Measurements from ENCODE around the gene PCCA.

PCCA gene

GRCh38 chr13:100436099-100436498 lies 347.2 kb downstream of the PCCA start:
- no peak for DNase-seq

GRCh38 chr13:100438059-100438788 lies 349.3 kb downstream of the PCCA start:
- DNase-seq = no peak

DNA sequence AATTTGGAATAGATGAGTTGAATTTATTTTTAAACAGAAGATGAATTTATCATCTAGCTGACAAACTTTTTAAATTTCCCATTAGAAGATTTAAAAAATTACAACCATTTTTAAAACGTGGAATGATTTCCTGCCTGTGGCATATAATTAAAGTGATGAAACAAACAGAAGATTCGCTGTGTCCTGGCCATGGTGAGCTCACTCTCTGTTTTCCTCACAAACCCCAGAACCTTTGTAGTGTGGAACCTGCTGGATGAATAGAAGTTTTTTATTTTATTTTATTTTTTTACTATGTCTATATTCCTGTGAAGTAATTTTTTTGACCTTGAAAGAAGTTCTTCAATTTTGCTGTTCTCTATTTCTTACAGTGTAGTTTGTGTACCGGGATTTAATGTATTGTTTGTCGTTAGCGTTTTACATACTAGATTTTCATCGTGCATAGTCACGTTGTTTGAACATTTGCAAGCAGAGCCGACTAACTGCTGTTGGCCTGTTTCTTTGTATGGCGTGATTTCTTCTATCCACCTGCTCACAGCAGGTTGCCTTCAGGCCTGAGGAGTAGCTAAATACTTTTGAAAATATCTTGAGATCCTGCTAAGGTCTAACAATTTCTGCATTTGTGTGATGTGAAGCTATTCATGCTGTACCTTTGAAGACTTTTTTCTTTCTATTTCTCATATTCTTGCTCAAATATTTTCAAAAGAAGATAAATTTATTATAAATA lies 350.5 kb downstream of the PCCA start:
- DNase-seq = no peak

DNA sequence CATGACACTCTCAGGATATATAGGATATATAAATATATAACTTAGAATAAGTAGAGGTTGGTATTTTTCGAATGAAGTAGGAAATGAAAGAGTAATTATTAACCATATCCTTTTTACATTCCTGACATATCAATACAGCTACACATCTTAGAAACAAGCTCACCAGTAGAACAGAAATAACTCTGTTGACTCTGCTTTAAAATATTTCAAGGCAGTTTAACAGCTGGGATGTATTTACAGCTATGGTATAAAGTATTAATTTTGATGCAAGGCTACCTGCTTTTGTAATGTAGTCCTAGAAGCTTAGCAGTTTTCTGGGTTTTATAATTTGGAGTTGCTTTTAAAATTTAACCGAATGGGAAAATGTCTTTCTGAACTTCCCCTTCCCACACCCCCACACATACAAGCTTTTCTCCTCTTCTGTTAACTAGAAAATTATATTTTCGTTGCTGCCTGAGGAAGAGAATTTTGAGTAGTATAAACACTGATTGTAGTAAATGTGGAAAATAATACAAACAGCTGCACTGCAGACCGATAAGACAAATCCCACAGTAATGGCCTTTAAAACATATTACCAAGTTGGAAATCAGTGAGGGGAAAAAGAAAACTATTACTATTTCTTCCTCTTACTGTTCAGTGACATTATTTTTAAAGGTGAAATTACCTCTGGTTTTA lies 352.0 kb downstream of the PCCA start:
- DNase-seq = no peak

DNA sequence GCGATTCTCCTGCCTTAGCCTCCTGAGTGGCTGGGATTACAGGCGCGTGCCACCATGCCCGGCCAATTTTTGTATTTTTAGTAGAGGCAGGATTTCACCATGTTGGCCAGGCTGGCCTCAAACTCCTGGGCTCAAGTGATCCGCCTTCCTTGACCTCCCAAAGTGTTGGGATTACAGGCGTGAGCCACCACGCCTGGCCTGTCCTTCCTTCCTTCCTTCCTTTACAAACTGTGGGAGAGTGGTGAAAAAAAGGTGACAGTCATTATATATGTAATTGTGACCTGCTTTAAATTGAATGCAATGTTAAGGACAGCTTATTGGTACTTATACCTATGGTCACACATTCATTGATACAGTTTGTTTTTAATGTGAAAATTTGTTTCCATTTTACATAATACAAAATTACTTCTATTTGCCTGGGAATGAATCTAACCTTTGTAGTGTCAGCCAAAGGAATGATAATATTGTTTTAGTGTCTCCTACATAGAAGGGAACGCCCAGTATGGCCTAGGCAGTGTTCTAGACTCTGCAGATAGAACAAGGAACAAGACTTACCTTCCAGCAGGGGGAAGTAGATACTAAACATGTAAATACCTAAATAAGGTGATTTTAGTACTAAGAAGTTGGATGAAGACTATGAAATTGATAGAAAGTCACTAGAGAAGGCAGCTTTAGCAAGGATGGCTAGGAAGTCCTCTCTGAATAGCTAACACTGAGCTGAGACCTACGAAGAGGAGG lies 353.4 kb downstream of the PCCA start:
- no peak for DNase-seq

GRCh38 chr13:100443278-100443997 lies 354.5 kb downstream of the PCCA start:
- DNase-seq = no peak

- no peak for DNase-seq
Observed at GRCh38 chr13:100443998-100444328, 355.1 kb downstream of the PCCA start.

DNA sequence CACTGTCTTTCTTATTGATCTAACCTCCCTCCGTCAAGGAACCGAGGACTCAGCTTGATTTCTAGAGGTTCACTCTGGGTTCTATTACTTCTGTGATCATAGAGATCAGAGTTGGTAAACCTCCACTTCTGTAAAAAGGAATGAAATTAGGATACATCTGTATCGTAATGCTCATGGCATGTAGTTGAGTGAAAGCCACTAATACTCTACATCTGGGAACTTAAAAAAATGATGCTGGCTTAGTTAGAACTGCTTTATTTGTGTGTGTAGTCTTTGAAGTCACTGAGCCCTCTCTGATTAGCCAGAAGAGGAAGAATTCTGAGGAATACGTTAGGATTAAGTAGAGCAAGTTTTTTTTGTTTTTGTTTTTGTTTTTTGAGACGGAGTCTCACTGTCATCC lies 358.9 kb downstream of the PCCA start:
- DNase-seq = no peak

DNA sequence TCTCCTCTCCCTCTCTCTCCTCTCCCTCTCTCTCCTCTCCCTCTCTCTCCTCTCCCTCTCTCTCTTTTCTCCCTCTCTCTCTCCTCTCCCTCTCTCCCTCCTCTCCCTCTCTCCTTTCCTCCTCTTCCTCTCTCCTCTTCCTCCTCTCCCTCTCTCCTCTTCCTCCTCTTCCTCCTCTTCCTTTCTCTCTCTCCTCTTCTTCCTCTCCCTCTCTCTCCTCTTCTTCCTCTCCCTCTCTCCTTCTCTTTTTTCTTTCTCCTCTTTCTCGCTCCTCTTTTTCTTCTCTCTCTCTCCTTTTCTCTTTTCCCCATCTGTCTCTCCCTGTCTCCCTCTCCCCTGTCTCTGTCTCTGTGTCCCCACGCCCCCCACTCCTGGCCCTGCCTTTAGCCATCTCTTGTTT lies 363.0 kb downstream of the PCCA start:
- DNase-seq = no peak

DNA sequence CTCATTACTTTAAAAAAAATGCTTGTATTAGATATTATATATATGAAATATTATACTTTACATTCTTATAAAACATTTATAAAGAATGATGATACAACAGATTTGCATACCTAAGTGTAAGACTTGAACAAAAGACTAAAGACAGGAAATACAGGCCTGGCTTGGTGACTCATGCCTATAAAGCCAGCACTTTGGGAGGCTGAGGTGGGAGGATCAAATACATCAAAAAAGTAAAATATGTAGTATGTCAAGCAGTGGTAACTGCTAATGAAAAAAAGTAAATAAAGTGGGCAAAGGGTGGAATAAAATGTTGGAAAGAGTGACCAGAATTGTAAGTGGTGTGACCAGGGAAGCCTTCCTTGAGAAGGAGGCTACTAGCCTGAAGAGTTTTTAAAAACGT lies 366.0 kb downstream of the PCCA start:
- DNase-seq = no peak

GRCh38 chr13:100458673-100459072 lies 369.8 kb downstream of the PCCA start:
- DNase-seq = no peak

- DNase-seq = no peak
Observed at GRCh38 chr13:100459747-100460146, 370.9 kb downstream of the PCCA start.

DNA sequence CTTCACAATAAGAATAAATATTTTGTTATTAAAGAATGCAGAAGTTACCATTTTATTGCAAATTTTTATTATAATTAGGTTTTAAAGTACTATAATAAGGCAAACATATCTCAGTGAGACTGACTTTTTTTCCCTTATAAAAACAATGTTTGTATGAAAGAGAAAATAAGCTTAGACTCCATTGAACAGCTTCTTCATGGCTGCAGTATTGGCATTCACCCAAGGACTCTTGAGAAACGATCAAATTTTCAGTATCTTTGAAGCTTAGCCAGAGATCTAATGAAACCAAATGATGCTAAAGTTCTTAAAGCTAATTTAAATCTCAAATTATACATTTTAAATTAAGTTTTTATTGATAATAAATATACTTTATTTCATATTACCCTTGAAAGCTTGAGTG lies 371.4 kb downstream of the PCCA start:
- DNase-seq = peak in 1 of 2 experiments; percentile 2

GRCh38 chr13:100460791-100461190 lies 371.9 kb downstream of the PCCA start:
- DNase-seq = no peak

- DNase-seq = no peak
Observed at GRCh38 chr13:100461309-100462030, 372.6 kb downstream of the PCCA start.

GRCh38 chr13:100464006-100464405 lies 375.1 kb downstream of the PCCA start:
- DNase-seq = no peak

DNA sequence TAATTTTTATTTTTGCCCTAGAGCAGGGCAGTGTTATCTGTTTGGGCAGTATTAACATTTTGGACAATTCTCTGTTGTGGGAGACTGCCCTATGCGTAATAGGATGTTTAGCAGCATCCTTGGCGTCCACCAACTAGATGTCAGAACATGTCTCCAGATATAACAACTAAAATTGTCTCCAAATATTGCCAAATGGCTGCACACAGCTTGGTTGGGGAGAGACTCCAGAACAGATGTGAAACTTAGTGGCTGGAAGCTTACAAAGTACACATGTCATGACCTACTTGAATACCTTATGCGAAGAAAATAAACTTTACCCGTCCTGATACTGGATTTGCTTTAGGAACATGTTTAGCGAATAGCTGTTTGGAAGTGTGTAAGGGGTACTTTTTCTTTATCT lies 376.7 kb downstream of the PCCA start:
- no peak for DNase-seq

GRCh38 chr13:100470866-100471505 lies 382.1 kb downstream of the PCCA start:
- DNase-seq = no peak

- no peak for DNase-seq
Observed at GRCh38 chr13:100473087-100473486, 384.2 kb downstream of the PCCA start.

DNA sequence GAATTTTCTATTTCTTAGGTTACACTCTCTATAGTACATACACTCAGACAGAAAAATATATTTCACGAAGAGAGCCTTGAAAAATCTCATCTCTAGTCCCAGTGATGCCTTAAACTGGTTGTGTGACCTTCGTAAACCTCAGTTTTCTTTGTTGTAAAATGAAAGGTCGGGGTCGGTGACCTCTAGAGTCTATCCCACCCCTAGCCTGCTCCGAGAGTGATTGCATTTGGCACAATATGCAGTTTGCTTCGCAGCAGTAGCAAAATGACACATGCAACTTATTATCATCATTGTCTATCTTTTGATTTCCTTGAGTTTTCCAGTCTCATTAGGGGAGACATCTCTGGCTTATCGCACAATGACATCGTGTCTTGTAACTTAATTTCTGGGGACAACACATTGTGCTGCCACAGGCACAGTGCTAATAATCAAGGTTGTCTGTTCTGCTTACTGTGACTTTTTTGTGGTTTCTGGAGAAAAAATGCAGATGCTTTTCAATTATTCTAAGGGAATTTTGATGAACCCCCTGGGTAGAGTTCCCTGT lies 384.7 kb downstream of the PCCA start:
- DNase-seq = no peak

- no peak for DNase-seq
Observed at GRCh38 chr13:100476963-100477362, 388.1 kb downstream of the PCCA start.

Data from NCI-H446 (cell line).